Stimulated activated CD8-positive, alpha-beta memory T cell treated with anti-CD3 and anti-CD28 coated beads, Interleukin-15, amount 100 ng/mL, for 48 hours (primary cell): ENCODE data around the gene CCDC70.
"Not testable (repeated sequence)": the region's sequence is repeated elsewhere in the genome, so short reads cannot be mapped to it uniquely, and the experiment has no call there.

Experiments used
- DNase-seq, 2 donors: peaks; one replicate each; pipeline ENCODE4 v3.0.0-alpha.2; 2020; ENCODE audit warnings: low read depth in 2 of 2

CCDC70 gene

GRCh38 chr13:51907040-51907732 is 45.4 kb downstream of the CCDC70 start:
- DNase-seq, result no peak

- not testable (repeated sequence) for DNase-seq
Measured at GRCh38 chr13:51909265-51909664, 47.5 kb downstream of the CCDC70 start.

DNA sequence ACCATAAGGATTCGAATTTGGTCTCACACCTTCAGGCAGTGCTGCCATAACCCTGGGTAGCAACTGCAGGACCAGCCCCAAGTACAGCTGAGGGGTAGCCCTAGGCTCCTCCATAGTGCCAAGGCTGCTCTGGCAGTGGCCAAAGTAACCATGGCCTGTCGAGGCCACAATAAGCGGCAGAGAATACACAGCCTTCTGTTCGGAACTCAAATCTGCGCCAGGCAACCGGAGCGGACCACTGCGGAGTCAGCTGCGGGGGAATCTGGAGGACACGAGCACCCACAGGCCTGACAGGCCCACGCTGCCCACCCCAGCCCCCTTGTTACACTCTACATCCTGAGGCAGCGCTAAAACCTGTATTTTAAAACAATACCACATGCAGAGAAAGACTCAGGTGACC is 48.7 kb downstream of the CCDC70 start:
- DNase-seq, result no peak

- no peak for DNase-seq
Measured at GRCh38 chr13:51912091-51912490, 50.3 kb downstream of the CCDC70 start.

- DNase-seq, result no peak
Measured at GRCh38 chr13:51912511-51913225, 50.9 kb downstream of the CCDC70 start.

GRCh38 chr13:51913421-51914136 is 51.8 kb downstream of the CCDC70 start:
- DNase-seq, result no peak

DNA sequence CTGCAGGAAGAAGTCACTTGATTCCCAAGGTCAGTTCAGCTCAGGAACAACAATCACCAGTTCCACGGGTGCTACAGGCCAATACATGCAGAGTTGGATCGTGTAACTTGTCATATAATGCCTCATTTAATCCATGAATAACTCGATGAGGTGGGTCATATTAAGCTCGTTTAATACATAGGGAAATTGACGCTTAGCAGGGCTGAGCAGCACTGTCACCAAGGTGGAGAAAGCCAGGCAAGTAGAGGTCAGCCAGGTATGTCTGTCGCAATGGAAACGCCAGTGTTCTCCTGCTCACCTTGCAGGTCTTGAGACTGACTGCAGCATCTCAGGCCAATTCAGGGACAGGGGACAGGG is 52.3 kb downstream of the CCDC70 start:
- no peak for DNase-seq
